CD4-positive, alpha-beta T cell treated with Interleukin-2 at 100 ng/mL for 4 hours (primary cell): ENCODE data around the gene ABL1.
"Not testable (repeated sequence)": the region's sequence is repeated elsewhere in the genome, so short reads cannot be mapped to it uniquely, and the experiment has no call there.

Source experiments
- DNase-seq: peaks from one replicate; pipeline ENCODE4 v3.0.0-alpha.2; 2020; ENCODE audit warnings: low spot score

ABL1 gene

GRCh38 chr9:130903194-130904069 is 68.4 kb downstream of the ABL1 start:
- DNase-seq, result no peak

- no peak for DNase-seq
These were observed 69.3 kb downstream of the ABL1 start for GRCh38 chr9:130904070-130905044.

- DNase-seq, result no peak
These were observed 70.3 kb downstream of the ABL1 start for GRCh38 chr9:130905125-130905901.

- DNase-seq, result no peak
These were observed 71.1 kb downstream of the ABL1 start for GRCh38 chr9:130905902-130906734.

- DNase-seq, result no peak
These were observed 71.8 kb downstream of the ABL1 start for GRCh38 chr9:130906735-130907416.

GRCh38 chr9:130908146-130908877 is 73.3 kb downstream of the ABL1 start:
- no peak for DNase-seq

GRCh38 chr9:130908878-130909355 is 73.9 kb downstream of the ABL1 start:
- no peak for DNase-seq

- not testable (repeated sequence) for DNase-seq
These were observed 75.0 kb downstream of the ABL1 start for GRCh38 chr9:130910041-130910440.

- not testable (repeated sequence) for DNase-seq
These were observed 75.6 kb downstream of the ABL1 start for GRCh38 chr9:130910670-130911069.

GRCh38 chr9:130911254-130912049 is 76.4 kb downstream of the ABL1 start:
- no peak for DNase-seq

- DNase-seq, result no peak
These were observed 78.0 kb downstream of the ABL1 start for GRCh38 chr9:130912932-130913598.

GRCh38 chr9:130913599-130914416 is 78.8 kb downstream of the ABL1 start:
- DNase-seq, result no peak

- no peak for DNase-seq
These were observed 79.5 kb downstream of the ABL1 start for GRCh38 chr9:130914417-130915095.

GRCh38 chr9:130915096-130915447 is 80.0 kb downstream of the ABL1 start:
- no peak for DNase-seq

- no peak for DNase-seq
These were observed 82.3 kb downstream of the ABL1 start for GRCh38 chr9:130917168-130917960.
